GM04504 (cell line): ENCODE data around the gene DUSP9.
"Not testable (repeated sequence)": the region's sequence is repeated elsewhere in the genome, so short reads cannot be mapped to it uniquely, and the experiment has no call there.

Experiments used
- DNase-seq: peaks from one replicate; pipeline ENCODE4 v3.0.0-alpha.2; 2012; ENCODE audit warnings: low read depth

DUSP9 gene

DNA sequence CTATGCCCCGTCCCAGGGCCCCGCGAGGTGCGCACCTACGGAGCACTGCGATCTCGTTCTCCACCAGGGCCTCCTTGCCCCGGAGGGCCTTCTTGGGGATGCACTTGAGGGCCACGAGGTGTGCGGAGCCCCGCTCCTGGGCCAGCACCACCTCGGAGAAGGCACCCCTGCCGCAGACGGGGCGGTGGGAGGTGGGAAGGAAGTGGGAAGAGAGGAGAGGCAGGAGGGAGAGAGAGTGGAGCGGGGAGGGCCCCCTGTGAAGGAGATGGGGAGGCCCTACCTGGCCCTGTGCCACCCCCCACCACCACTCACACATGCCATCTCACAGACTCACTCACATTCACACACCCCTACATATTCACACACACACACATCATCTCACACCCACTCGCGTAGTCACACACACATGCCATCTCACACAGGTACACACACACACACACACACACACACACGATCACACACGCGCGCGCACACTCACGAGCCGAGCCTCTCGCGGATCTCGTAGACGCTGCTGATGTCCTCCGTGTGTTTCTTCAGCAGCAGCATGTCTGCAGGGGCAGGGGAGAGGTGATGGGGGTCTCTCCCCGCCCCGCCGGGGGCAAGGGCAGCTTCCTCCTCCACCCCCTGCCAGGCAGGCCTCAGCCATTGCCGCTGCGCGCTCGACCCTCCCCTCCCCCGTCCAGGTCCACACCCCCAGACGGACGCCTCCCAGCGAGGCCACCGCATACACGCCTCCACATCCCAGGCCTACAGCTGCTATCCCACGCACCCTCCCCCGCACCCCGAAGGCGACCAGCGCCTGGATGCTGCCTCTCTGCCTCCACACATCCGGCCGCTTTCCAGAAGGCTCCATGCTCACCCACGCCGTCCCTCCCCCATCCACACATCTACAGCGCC lies 25.8 kb downstream of the DUSP9 start:
- no peak for DNase-seq

GRCh38 chrX:153673428-153674218 lies 26.6 kb downstream of the DUSP9 start, which contains the start of gene PNCK:
Gene PNCK, minus strand, starts transcription at chrX:153673813. Its CDS starts 737 bp downstream, at chrX:153673076.
- no peak for DNase-seq

- no peak for DNase-seq
Measured at GRCh38 chrX:153674219-153674851, 27.3 kb downstream of the DUSP9 start.

DNA sequence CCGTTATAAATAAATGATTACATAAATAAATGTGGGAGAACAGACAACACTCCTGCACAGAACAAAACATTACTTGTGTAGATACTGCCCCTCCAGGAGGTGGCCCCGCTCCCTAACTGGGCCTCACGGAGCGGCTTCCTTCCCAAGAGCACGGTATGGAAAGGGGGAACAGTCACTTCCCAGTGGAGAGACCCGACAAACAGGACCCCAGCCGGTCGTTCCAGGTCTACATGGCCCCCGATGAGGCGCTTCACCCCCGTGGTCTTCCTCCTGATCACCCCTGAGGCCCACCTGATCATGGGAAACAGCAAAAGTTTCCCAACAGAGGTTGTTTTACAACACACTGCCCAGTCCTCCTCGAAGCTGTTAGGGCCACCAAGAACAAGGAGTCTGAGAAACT lies 34.2 kb downstream of the DUSP9 start:
- no peak for DNase-seq

DNA sequence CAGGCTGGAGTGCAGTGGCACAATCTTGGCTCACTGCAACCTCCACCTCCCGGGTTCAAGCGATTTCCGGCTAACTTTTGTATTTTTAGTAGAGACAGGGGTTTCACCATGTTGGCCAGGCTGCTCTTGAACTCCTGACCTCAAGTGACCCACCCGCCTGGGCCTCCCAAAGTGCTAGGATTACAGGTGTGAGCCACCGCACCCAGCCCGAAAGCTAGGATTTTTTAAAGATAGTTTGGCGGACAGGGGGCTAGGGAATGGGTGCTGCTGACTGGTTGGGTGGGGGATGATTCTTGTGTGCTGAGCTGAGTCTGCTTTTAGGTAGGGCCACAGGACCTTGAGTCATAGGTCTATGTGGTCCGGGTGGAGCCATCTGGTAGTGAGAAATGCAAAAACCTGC lies 36.5 kb downstream of the DUSP9 start:
- not testable (repeated sequence) for DNase-seq

GRCh38 chrX:153684467-153685155 lies 37.6 kb downstream of the DUSP9 start:
- DNase-seq: no peak

GRCh38 chrX:153685156-153685536 lies 38.1 kb downstream of the DUSP9 start:
- DNase-seq: no peak

DNA sequence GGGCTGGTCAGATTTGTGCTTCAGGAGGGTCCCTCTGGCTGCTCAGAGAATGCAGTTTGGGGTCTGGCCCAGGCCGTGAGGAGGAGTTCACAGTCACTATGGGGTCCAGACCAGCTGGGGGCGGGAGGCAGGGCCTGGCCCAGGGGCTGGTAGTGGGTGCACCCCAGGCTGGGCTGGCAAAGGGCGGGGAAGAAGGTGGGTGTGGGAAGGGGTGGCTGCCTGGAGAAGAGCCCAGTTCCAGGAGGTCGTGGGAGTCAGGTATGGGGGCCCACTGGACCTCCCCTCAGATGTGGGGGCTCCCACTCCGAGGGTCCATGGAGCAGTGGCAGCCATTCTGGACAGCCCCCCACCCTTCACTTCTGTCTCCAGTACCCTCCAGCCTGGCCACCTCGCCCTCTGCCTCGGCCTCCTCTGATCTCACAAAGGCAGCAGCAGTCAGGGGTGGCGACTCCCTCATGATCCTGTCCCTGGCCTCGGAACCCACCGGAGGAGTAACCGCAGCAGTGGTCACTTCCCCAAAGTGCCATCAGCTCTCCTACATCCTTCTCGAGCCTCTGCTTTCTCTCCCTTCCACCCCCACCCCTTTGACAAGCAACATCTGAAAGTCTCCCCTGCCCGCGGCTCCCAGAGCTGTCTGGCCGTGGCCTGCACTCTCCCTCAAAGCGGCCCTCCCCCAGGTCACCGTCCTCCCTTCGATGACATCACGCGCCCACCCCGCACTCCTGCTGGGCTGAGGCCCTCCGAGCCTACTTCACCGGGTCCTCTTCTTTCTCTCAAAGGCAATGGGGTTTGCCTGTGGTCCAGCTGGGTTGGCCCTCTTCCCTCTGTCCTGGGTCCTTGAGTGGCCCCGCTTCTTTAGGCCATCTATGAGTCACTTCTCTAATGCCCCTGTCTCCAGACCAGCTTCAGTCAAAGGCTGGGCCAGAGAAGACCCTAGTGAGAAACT lies 39.0 kb downstream of the DUSP9 start:
- no peak for DNase-seq

GRCh38 chrX:153686711-153687110 lies 39.7 kb downstream of the DUSP9 start:
- DNase-seq: no peak

GRCh38 chrX:153687121-153688039 lies 40.4 kb downstream of the DUSP9 start, which contains the start of gene SLC6A8:
Gene SLC6A8, plus strand, starts transcription at chrX:153687926. Its CDS starts 649 bp downstream, at chrX:153688575.
- peak; percentile 27 for DNase-seq

DNA sequence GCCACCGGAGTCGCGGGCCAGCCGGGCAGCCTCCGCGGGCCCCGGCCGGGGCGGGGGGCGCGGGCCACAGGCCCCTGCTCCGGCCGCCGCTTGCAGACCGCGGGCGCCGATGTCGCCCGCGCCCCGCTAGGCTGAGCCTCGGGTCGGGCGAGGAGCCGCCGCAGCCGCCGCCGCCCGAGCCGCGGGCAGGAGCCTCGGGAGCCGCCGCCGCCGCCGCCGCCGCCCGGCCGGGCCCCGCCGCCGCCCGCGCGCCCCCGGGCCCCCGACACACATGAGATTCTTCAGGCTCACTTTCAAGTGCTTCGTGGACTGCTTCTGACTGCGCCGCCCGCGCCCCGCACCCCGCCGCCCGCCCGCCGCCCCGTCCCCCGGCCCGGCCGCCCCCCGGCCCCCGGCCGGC lies 41.1 kb downstream of the DUSP9 start:
- no peak for DNase-seq

DNA sequence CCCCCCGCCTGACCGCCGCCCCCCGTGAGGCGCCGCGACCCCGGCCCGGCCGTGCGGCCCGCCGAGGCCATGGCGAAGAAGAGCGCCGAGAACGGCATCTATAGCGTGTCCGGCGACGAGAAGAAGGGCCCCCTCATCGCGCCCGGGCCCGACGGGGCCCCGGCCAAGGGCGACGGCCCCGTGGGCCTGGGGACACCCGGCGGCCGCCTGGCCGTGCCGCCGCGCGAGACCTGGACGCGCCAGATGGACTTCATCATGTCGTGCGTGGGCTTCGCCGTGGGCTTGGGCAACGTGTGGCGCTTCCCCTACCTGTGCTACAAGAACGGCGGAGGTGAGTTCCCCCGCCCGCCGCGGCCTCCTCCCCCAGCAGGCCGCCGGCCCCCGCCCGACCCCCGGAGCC lies 41.5 kb downstream of the DUSP9 start:
- no peak for DNase-seq

- DNase-seq: peak; percentile 9
Measured at GRCh38 chrX:153688911-153689590, 42.0 kb downstream of the DUSP9 start.

GRCh38 chrX:153689654-153690465 lies 42.9 kb downstream of the DUSP9 start:
- no peak for DNase-seq

GRCh38 chrX:153690466-153690865 lies 43.5 kb downstream of the DUSP9 start:
- DNase-seq: no peak

GRCh38 chrX:153691032-153691827 lies 44.2 kb downstream of the DUSP9 start:
- not testable (repeated sequence) for DNase-seq

DNA sequence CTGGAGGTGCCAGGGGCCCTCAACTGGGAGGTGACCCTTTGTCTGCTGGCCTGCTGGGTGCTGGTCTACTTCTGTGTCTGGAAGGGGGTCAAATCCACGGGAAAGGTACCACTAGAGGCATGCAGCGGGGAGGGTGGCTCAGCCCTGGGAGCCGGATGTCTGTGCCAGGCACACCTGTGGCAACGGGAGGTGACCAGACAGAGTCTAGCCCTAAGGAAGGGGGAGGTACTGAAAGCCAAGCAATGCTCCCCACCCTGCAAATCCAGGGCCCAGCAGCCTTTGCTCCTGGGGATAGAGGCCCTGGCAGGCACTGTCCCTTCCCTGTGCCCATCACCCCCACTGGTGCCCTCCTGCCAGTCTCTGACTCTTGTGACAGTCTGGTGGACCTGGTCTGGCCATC lies 45.0 kb downstream of the DUSP9 start:
- DNase-seq: no peak
